Naive thymus-derived CD4-positive, alpha-beta T cell (primary cell): Measurements from ENCODE around the gene NTN5. TPM values are rescaled to one million over a fixed set of nuclear protein-coding genes. Genes with fewer than 3 reads are reported as not detected.

Source experiments
- ATAC-seq: fragments of 150-1000 bp; cut with Tn5 transposase; 2 replicates; pipeline ENCODE4 v1.10.0; 2021; ENCODE audit warnings: mild to moderate bottlenecking, moderate library complexity
- CTCF ChIA-PET: fragments of 350-600 bp; sonication (Branson Sonifier 250); formaldehyde crosslinking; loops from one replicate; lab custom pipeline; 2021; ENCODE audit warnings: antibody characterized with exemption; lab: Charles Lee
- POLR2A ChIA-PET: fragments of 350-600 bp; sonication (Branson Sonifier 250); formaldehyde crosslinking; loops from one replicate; lab custom pipeline; 2021; ENCODE audit warnings: antibody characterized with exemption, inconsistent platforms; lab: Charles Lee
- DNase-seq, 9 donors: peaks; one replicate each; pipeline versions ENCODE4 v3.0.0 to v3.0.0-alpha.2; 2020 to 2022; ENCODE audit warnings: mixed read lengths in 1 of 9
- H3K27ac ChIP-seq: one replicate; pipeline ENCODE4 v1.7.0; 2013; ENCODE audit warnings: mild to moderate bottlenecking, low read depth, low read length, moderate library complexity
- H3K27me3 ChIP-seq, 2 donors: one replicate each; pipeline ENCODE4 v1.7.0; 2013; ENCODE audit warnings: low read length in 2 of 2, mild to moderate bottlenecking in 2 of 2, moderate library complexity in 2 of 2; ENCODE audit not compliant: control insufficient read depth in 2 of 2, insufficient read depth in 2 of 2
- H3K36me3 ChIP-seq, 3 experiments: 1 replicate in 2 of 3; 2 replicates in 1 of 3; pipeline ENCODE4 v1.7.0; 2013; ENCODE audit warnings: low read length in 3 of 3, mild to moderate bottlenecking in 3 of 3, moderate library complexity in 1 of 3; ENCODE audit not compliant: insufficient read depth in 3 of 3, control insufficient read depth in 2 of 3
- H3K4me1 ChIP-seq, 2 donors: one replicate each; pipeline ENCODE4 v1.7.0; 2013; ENCODE audit warnings: low read length in 2 of 2, mild to moderate bottlenecking in 2 of 2, moderate library complexity in 1 of 2; ENCODE audit not compliant: control insufficient read depth in 2 of 2, insufficient read depth in 2 of 2
- H3K4me3 ChIP-seq: 2 replicates; pipeline ENCODE4 v1.7.0; 2013; ENCODE audit warnings: mild to moderate bottlenecking, low read length
- H3K9me3 ChIP-seq, 3 experiments: 1 replicate in 2 of 3; 2 replicates in 1 of 3; pipeline ENCODE4 v1.7.0; 2013; ENCODE audit warnings: low read length in 3 of 3; ENCODE audit not compliant: control insufficient read depth in 2 of 3
- H3K27ac Mint-ChIP-seq, 9 donors: one replicate each; pipeline ENCODE4 v1.8.0; 2020 to 2022; ENCODE audit warnings: mixed read lengths in 9 of 9, mild to moderate bottlenecking in 8 of 9, moderate library complexity in 5 of 9, inconsistent platforms in 2 of 9
- H3K27me3 Mint-ChIP-seq, 5 donors: one replicate each; pipeline ENCODE4 v1.8.0; 2021 to 2022; ENCODE audit warnings: mixed read lengths in 5 of 5, mild to moderate bottlenecking in 1 of 5
- H3K36me3 Mint-ChIP-seq, 5 donors: one replicate each; pipeline ENCODE4 v1.8.0; 2020 to 2022; ENCODE audit warnings: mixed read lengths in 5 of 5, mild to moderate bottlenecking in 3 of 5, inconsistent platforms in 1 of 5
- H3K4me1 Mint-ChIP-seq, 7 donors: one replicate each; pipeline ENCODE4 v1.8.0; 2020 to 2022; ENCODE audit warnings: mixed read lengths in 7 of 7, mild to moderate bottlenecking in 3 of 7, inconsistent platforms in 1 of 7
- H3K4me3 Mint-ChIP-seq, 10 donors: one replicate each; pipeline ENCODE4 v1.8.0; 2020 to 2022; ENCODE audit warnings: mild to moderate bottlenecking in 10 of 10, mixed read lengths in 10 of 10, moderate library complexity in 6 of 10, inconsistent platforms in 2 of 10
- H3K9me3 Mint-ChIP-seq, 11 donors: one replicate each; pipeline ENCODE4 v1.8.0; 2020 to 2022; ENCODE audit warnings: mixed read lengths in 11 of 11, mild to moderate bottlenecking in 4 of 11, inconsistent platforms in 1 of 11, moderate library complexity in 1 of 11
- intact Hi-C, 2 donors: fragments of 100-400 bp; cut with micrococcal nuclease; formaldehyde crosslinking; loops; one replicate each; pipeline ENCODE4 v1.15.1; 2023
- polyA plus RNA-seq, 2 donors: library from polyadenylated mRNA; unstranded; fragments of 300-500 nt; fragmentation: Illumina TruSeq; gene quantifications; one replicate each; pipeline ENCODE4 v1.2.3, GENCODE V29; 2021
- total RNA-seq, 6 experiments: library from RNA in 5 of 6; stranded (reverse) in 5 of 6; gene quantifications; 1 replicate in 5 of 6; 2 replicates in 1 of 6; pipeline ENCODE4 v1.2.3 and lab custom pipeline; 2021 to 2026

NTN5 gene
- total and polyA plus RNA-seq, 7 experiments from 2014 or later: 0.41 to 5.9 (median 2.9) TPM

- POLR2A ChIA-PET: interaction anchor here (0.7 to 7.5 kb wide), 5 partner anchors 8 to 107 kb away, joined by 3 to 73 read pairs (median 6); partner anchors contain the start of genes CA11, RPL18 and SPHK2
- peaks cover 0 to 13% (median 4%) of the 10 kb centered on the region in 5 donors for H3K36me3 Mint-ChIP-seq
- H3K27ac Mint-ChIP-seq: peak overlapping the region in 5 of 9 donors; percentile 41 to 79 (median 56)
- Histone ChIP-seq H3K36me3 (peaks cover 4 to 65% (median 11%) of the 10 kb centered on the region in 3 experiments), H3K4me3 (no peak overlapping the region), H3K27ac (peak overlapping the region; percentile 11), H3K9me3 (no peaks in the 10 kb centered on the region), H3K4me1 (peaks cover 29 to 32% of the 10 kb centered on the region in 2 donors), H3K27me3 (no peaks in the 10 kb centered on the region)
- intact Hi-C loops: loop anchor here (10.0 kb wide), 3 partner anchors 484 to 1244 kb away; partner anchors contain the start of genes AKT1S1 (in 1 of the 2), C19orf73 (in 1 of the 2), LIN7B (in 1 of the 2) and PPFIA3 (in 1 of the 2)
- H3K27me3 Mint-ChIP-seq: no peaks in the 10 kb centered on the region
- H3K4me1 Mint-ChIP-seq: peaks cover 4 to 45% (median 34%) of the 10 kb centered on the region in 7 donors
- DNase-seq: no peak
- peak overlapping the region in 4 of 10 donors; percentile 23 to 38 (median 32) for H3K4me3 Mint-ChIP-seq
- no peak for ATAC-seq
- CTCF ChIA-PET: no interaction called here
- H3K9me3 Mint-ChIP-seq: peaks cover 0 to 5% (median 0%) of the 10 kb centered on the region in 11 donors
These were observed 42.3 kb downstream of the NTN5 start for GRCh38 chr19:48630296-48631063.

- Histone ChIP-seq H3K27me3 (no peaks in the 10 kb centered on the region), H3K4me3 (no peak overlapping the region), H3K9me3 (no peaks in the 10 kb centered on the region), H3K36me3 (peaks cover 4 to 65% (median 11%) of the 10 kb centered on the region in 3 experiments), H3K4me1 (peaks cover 23 to 27% of the 10 kb centered on the region in 2 donors), H3K27ac (no peak overlapping the region)
- intact Hi-C loops: loop anchor here (10.0 kb wide), 3 partner anchors 485 to 1245 kb away; partner anchors contain the start of genes AKT1S1 (in 1 of the 2), C19orf73 (in 1 of the 2), LIN7B (in 1 of the 2) and PPFIA3 (in 1 of the 2)
- peak in 3 of 9 donors; percentile 29 to 37 (median 32) for DNase-seq
- Mint-ChIP-seq H3K27me3 (no peaks in the 10 kb centered on the region), H3K27ac (peak overlapping the region in 3 of 9 donors; percentile 9 to 76 (median 13)), H3K4me1 (peaks cover 8 to 46% (median 35%) of the 10 kb centered on the region in 7 donors), H3K36me3 (peaks cover 0 to 13% (median 4%) of the 10 kb centered on the region in 5 donors), H3K9me3 (no peaks in the 10 kb centered on the region), H3K4me3 (peak overlapping the region in 2 of 10 donors; percentile 17 to 36)
- CTCF ChIA-PET: no interaction called here
- ATAC-seq: no peak
- POLR2A ChIA-PET: interaction anchor here (0.6 to 7.5 kb wide), 5 partner anchors 7 to 143 kb away, joined by 3 to 73 read pairs (median 6); partner anchors contain the start of genes CA11, RPL18 and SPHK2
These were observed 43.1 kb downstream of the NTN5 start for GRCh38 chr19:48629599-48630295.

GRCh38 chr19:48629297-48629598 is 43.6 kb downstream of the NTN5 start:
- Mint-ChIP-seq H3K9me3 (no peaks in the 10 kb centered on the region), H3K27ac (peak overlapping the region in 1 of 9 donors; percentile 13), H3K4me1 (peaks cover 8 to 46% (median 35%) of the 10 kb centered on the region in 7 donors), H3K4me3 (no peak overlapping the region), H3K36me3 (peaks cover 0 to 13% (median 4%) of the 10 kb centered on the region in 5 donors), H3K27me3 (no peaks in the 10 kb centered on the region)
- Histone ChIP-seq H3K9me3 (no peaks in the 10 kb centered on the region), H3K4me3 (no peak overlapping the region), H3K36me3 (peaks cover 4 to 65% (median 11%) of the 10 kb centered on the region in 3 experiments), H3K27ac (no peak overlapping the region), H3K27me3 (no peaks in the 10 kb centered on the region), H3K4me1 (peaks cover 19 to 24% of the 10 kb centered on the region in 2 donors)
- no peak for ATAC-seq
- intact Hi-C loops: no loop called here
- ChIA-PET POLR2A (interaction anchor here (0.6 to 7.5 kb wide), 2 partner anchors 12 to 142 kb away, joined by 5 to 73 read pairs; partner anchors contain the start of genes RPL18 and SPHK2), CTCF (no interaction called here)
- no peak for DNase-seq

- ChIA-PET CTCF (no interaction called here), POLR2A (interaction anchor here (0.8 to 7.5 kb wide), 5 partner anchors 9 to 17 kb away, joined by 4 to 73 read pairs (median 4); partner anchors contain the start of genes RPL18 and SPHK2)
- H3K4me3 Mint-ChIP-seq: peak overlapping the region in 1 of 10 donors; percentile 38
- H3K27ac Mint-ChIP-seq: peak overlapping the region in 1 of 9 donors; percentile 56
- peaks cover 17 to 21% of the 10 kb centered on the region in 2 donors for H3K4me1 ChIP-seq
- no peak overlapping the region for H3K4me3 ChIP-seq
- ATAC-seq (no peak), DNase-seq (peak in 1 of 9 donors; percentile 5)
- H3K36me3 Mint-ChIP-seq: peaks cover 0 to 15% (median 4%) of the 10 kb centered on the region in 5 donors
- no peaks in the 10 kb centered on the region for H3K9me3 ChIP-seq
- H3K9me3 Mint-ChIP-seq: peaks cover 0 to 3% (median 0%) of the 10 kb centered on the region in 11 donors
- H3K36me3 ChIP-seq: peaks cover 4 to 64% (median 11%) of the 10 kb centered on the region in 3 experiments
- H3K27ac ChIP-seq: no peak overlapping the region
- no peaks in the 10 kb centered on the region for H3K27me3 Mint-ChIP-seq
- H3K4me1 Mint-ChIP-seq: peaks cover 10 to 47% (median 33%) of the 10 kb centered on the region in 7 donors
- no peaks in the 10 kb centered on the region for H3K27me3 ChIP-seq
- intact Hi-C loops: no loop called here
These were observed 44.1 kb downstream of the NTN5 start for GRCh38 chr19:48628486-48629296.

GRCh38 chr19:48627865-48628314 is 44.9 kb downstream of the NTN5 start:
- peaks cover 16 to 47% (median 35%) of the 10 kb centered on the region in 7 donors for H3K4me1 Mint-ChIP-seq
- Histone ChIP-seq H3K9me3 (no peaks in the 10 kb centered on the region), H3K36me3 (peaks cover 1 to 56% (median 6%) of the 10 kb centered on the region in 3 experiments), H3K27me3 (no peaks in the 10 kb centered on the region), H3K27ac (no peak overlapping the region), H3K4me1 (peaks cover 16 to 20% of the 10 kb centered on the region in 2 donors), H3K4me3 (no peak overlapping the region)
- peak overlapping the region in 1 of 9 donors; percentile 88 for H3K27ac Mint-ChIP-seq
- no peak for ATAC-seq
- intact Hi-C loops: no loop called here
- H3K36me3 Mint-ChIP-seq: peaks cover 0 to 13% (median 9%) of the 10 kb centered on the region in 5 donors
- H3K4me3 Mint-ChIP-seq: no peak overlapping the region
- DNase-seq: no peak
- POLR2A ChIA-PET: interaction anchor here (0.6 to 7.5 kb wide), 7 partner anchors 9 to 263 kb away, joined by 4 to 73 read pairs (median 4); partner anchors contain the start of genes RPL18 and SPHK2
- CTCF ChIA-PET: no interaction called here
- no peaks in the 10 kb centered on the region for H3K27me3 Mint-ChIP-seq
- peaks cover 0 to 3% (median 0%) of the 10 kb centered on the region in 11 donors for H3K9me3 Mint-ChIP-seq
